Endodermal cell (in vitro differentiated cells): Measurements from ENCODE around the gene KDM4F. TPM values are rescaled to one million over a fixed set of nuclear protein-coding genes. Genes with fewer than 3 reads are reported as not detected.

Experiments used
- DNase-seq: peaks from one replicate; pipeline ENCODE4 v3.0.0-alpha.2; 2017
- H3K27ac ChIP-seq: 2 replicates; pipeline ENCODE4 v1.5.1; 2013; ENCODE audit warnings: mild to moderate bottlenecking, low read depth, low read length, moderate library complexity
- H3K27me3 ChIP-seq: 2 replicates; pipeline ENCODE4 v1.6.1; 2013; ENCODE audit warnings: mild to moderate bottlenecking, low read length, moderate library complexity; ENCODE audit not compliant: insufficient read depth, control insufficient read depth, poor library complexity, severe bottlenecking
- H3K36me3 ChIP-seq: 2 replicates; pipeline ENCODE4 v1.7.0; 2013; ENCODE audit warnings: mild to moderate bottlenecking, low read length, moderate library complexity; ENCODE audit not compliant: control insufficient read depth, insufficient read depth
- H3K4me1 ChIP-seq: one replicate; pipeline ENCODE4 v1.7.0; 2013; ENCODE audit warnings: low read length; ENCODE audit not compliant: control insufficient read depth, insufficient read depth
- H3K4me3 ChIP-seq: 2 replicates; pipeline ENCODE4 v1.5.1; 2013; ENCODE audit warnings: mild to moderate bottlenecking, low read length, moderate library complexity
- H3K9ac ChIP-seq: 2 replicates; pipeline ENCODE4 v1.6.1; 2013; ENCODE audit warnings: mild to moderate bottlenecking, low read length, moderate library complexity; ENCODE audit not compliant: poor library complexity, severe bottlenecking; ENCODE audit errors: extremely low read depth
- H3K9me3 ChIP-seq: 2 replicates; pipeline ENCODE4 v1.6.1; 2013; ENCODE audit warnings: mild to moderate bottlenecking, low read length, moderate library complexity; ENCODE audit not compliant: control insufficient read depth
- H3K27ac Mint-ChIP-seq: 2 replicates; pipeline ENCODE4 v1.8.0; 2020; ENCODE audit warnings: mixed read lengths
- H3K27me3 Mint-ChIP-seq: 2 replicates; pipeline ENCODE4 v1.8.0; 2021; ENCODE audit warnings: mild to moderate bottlenecking, mixed read lengths; ENCODE audit not compliant: insufficient read depth
- H3K36me3 Mint-ChIP-seq: 2 replicates; pipeline ENCODE4 v1.8.0; 2020; ENCODE audit warnings: low read depth, mixed read lengths
- H3K4me1 Mint-ChIP-seq: 2 replicates; pipeline ENCODE4 v1.8.0; 2020; ENCODE audit warnings: mixed read lengths
- H3K4me3 Mint-ChIP-seq: 2 replicates; pipeline ENCODE4 v1.8.0; 2020; ENCODE audit warnings: mild to moderate bottlenecking, moderate library complexity, mixed read lengths
- H3K9me3 Mint-ChIP-seq: 2 replicates; pipeline ENCODE4 v1.8.0; 2020; ENCODE audit warnings: mild to moderate bottlenecking, mixed read lengths
- WGBS, 2 experiments: methylation state at CpG; one replicate each; pipeline versions ENCODE4 v1.1.5 to v1.1.7; 2013; ENCODE audit warnings: missing lambda C conversion rate in 2 of 2, mixed read lengths in 1 of 2; ENCODE audit not compliant: insufficient coverage in 1 of 2, insufficient read length in 1 of 2; 5-methylcytosine and 5-hydroxymethylcytosine counted together
- total RNA-seq, 2 donors: library from RNA; stranded (reverse); fragmentation: NEBNext Ultra II Directional in 1 of 2; extraction: Animal tissue kit (Norgen Biotek cat#: 25700) in 1 of 2; gene quantifications; 2 replicates in 1 of 2; 3 replicates in 1 of 2; pipeline ENCODE4 v1.2.1, GENCODE V29; 2021
- TF ChIP-seq, protein P1 (sequence below): fragments of 200-600 bp; sonication (generic); conservative IDR thresholded peaks from 2 replicates; pipeline ENCODE4 v1.5.0; 2021; ENCODE audit warnings: antibody characterized with exemption, mild to moderate bottlenecking

Gene KDM4F
- total RNA-seq, 2 donors from 2014 or later, result not detected

DNA sequence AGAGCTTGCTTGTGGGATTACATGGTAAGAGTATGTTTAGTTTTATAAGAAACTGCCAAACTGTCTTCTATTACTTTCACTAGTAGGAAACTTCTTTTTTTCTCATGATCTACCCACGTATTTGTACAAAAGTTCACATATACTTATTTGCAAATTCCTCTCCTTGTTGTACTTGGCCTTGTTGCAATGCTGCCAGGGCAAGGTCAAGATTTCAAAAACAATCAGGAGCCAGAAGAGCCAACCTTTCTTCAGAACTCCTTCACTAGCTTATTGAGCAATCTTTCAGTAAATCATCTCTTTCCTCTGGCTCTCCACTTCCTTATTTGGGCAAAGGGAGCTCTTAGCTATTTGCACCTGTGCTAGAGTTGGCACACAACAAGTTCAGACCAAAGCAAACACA, 27.2 kb downstream of the KDM4F start:
- Histone ChIP-seq H3K27me3 (no peaks in the 10 kb centered on the region), H3K4me3 (no peak overlapping the region), H3K36me3 (no peaks in the 10 kb centered on the region), H3K9me3 (no peaks in the 10 kb centered on the region), H3K4me1 (no peaks in the 10 kb centered on the region), H3K27ac (no peak overlapping the region), H3K9ac (no peak overlapping the region)
- Mint-ChIP-seq H3K36me3 (no peaks in the 10 kb centered on the region), H3K27ac (no peak overlapping the region), H3K9me3 (no peaks in the 10 kb centered on the region), H3K4me1 (peaks cover 5% of the 10 kb centered on the region), H3K4me3 (no peak overlapping the region), H3K27me3 (peaks cover 8% of the 10 kb centered on the region)
- TF ChIP-seq, protein P1, sequence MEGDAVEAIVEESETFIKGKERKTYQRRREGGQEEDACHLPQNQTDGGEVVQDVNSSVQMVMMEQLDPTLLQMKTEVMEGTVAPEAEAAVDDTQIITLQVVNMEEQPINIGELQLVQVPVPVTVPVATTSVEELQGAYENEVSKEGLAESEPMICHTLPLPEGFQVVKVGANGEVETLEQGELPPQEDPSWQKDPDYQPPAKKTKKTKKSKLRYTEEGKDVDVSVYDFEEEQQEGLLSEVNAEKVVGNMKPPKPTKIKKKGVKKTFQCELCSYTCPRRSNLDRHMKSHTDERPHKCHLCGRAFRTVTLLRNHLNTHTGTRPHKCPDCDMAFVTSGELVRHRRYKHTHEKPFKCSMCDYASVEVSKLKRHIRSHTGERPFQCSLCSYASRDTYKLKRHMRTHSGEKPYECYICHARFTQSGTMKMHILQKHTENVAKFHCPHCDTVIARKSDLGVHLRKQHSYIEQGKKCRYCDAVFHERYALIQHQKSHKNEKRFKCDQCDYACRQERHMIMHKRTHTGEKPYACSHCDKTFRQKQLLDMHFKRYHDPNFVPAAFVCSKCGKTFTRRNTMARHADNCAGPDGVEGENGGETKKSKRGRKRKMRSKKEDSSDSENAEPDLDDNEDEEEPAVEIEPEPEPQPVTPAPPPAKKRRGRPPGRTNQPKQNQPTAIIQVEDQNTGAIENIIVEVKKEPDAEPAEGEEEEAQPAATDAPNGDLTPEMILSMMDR, result no peak
- peak; percentile 7 for DNase-seq
- 76 to 91% methylated on average over 1 of the region's 1 CpG for WGBS, 2 experiments

DNA sequence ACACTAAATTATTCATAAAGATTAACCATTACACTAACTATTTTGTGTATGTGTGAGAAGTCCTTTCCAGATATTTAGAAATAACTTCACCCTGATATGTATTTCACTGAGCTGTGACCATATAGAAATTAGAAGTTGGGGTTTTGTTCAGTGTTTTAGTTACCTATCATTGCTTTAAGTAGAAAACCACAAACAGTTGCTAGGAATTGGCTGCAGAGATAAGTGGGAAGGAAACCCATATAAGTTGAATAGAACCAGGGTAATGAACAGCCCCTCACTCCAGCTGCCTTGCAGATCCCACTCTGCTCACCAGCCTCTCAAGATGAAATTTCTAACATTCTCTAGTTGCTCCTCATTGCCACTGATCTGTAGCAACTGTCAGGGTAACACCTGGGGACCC, 27.8 kb downstream of the KDM4F start:
- Mint-ChIP-seq H3K36me3 (no peaks in the 10 kb centered on the region), H3K27me3 (peaks cover 8% of the 10 kb centered on the region), H3K9me3 (no peaks in the 10 kb centered on the region), H3K27ac (no peak overlapping the region), H3K4me3 (no peak overlapping the region), H3K4me1 (peaks cover 9% of the 10 kb centered on the region)
- H3K36me3 ChIP-seq, result no peaks in the 10 kb centered on the region
- H3K4me1 ChIP-seq, result no peaks in the 10 kb centered on the region
- no peaks in the 10 kb centered on the region for H3K9me3 ChIP-seq
- H3K27me3 ChIP-seq, result no peaks in the 10 kb centered on the region
- H3K4me3 ChIP-seq, result no peak overlapping the region
- TF ChIP-seq, protein P1, result no peak
- no peak overlapping the region for H3K9ac ChIP-seq
- DNase-seq, result peak; percentile 23
- H3K27ac ChIP-seq, result no peak overlapping the region

DNA sequence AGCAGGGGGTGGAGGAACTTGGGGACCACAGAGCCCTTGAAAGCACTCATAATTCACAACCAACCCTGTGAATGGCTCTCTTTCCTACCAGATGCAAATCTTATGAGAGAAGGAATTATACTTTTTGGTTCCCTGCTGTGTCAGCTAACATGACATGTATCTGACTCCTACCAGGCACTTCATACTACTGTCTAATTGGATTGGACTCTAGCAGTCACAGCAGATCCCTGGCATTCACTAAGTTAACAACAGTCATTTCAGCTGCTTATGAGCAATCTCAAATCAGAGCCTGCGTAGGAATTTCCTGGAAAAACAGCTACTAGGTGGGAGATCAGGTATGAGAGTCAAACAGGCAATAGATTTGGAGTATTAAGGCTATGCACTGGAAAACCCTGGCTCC, 29.3 kb downstream of the KDM4F start:
- no peak overlapping the region for H3K4me3 Mint-ChIP-seq
- no peak for DNase-seq
- no peaks in the 10 kb centered on the region for H3K4me1 ChIP-seq
- no peak overlapping the region for H3K27ac Mint-ChIP-seq
- peaks cover 8% of the 10 kb centered on the region for H3K27me3 Mint-ChIP-seq
- no peaks in the 10 kb centered on the region for H3K27me3 ChIP-seq
- H3K9me3 ChIP-seq, result no peaks in the 10 kb centered on the region
- TF ChIP-seq, protein P1, result no peak
- peaks cover 9% of the 10 kb centered on the region for H3K4me1 Mint-ChIP-seq
- H3K27ac ChIP-seq, result no peak overlapping the region
- H3K36me3 ChIP-seq, result no peaks in the 10 kb centered on the region
- H3K9me3 Mint-ChIP-seq, result no peaks in the 10 kb centered on the region
- H3K36me3 Mint-ChIP-seq, result no peaks in the 10 kb centered on the region
- no peak overlapping the region for H3K4me3 ChIP-seq
- WGBS, 2 experiments, result 97 to 100% methylated on average over 1 of the region's 1 CpG
- no peak overlapping the region for H3K9ac ChIP-seq
